Loucy (cell line): ENCODE measurements around the gene SLC39A8.
"Not testable (repeated sequence)": the region's sequence is repeated elsewhere in the genome, so short reads cannot be mapped to it uniquely, and the experiment has no call there.

Experiments used
- H2AFZ ChIP-seq: fragments of 200-600 bp; sonication (generic); 2 replicates; pipeline ENCODE4 v1.6.0; 2016; ENCODE audit warnings: antibody characterized with exemption, mild to moderate bottlenecking, low read length, moderate library complexity
- H3F3A ChIP-seq: fragments of 200-600 bp; 2 replicates; pipeline ENCODE4 v1.6.0; 2016; ENCODE audit warnings: antibody characterized with exemption, low read depth, mild to moderate bottlenecking
- H3K27me3 ChIP-seq: fragments of 200-600 bp; sonication (generic); 2 replicates; pipeline ENCODE4 v1.6.1; 2014; ENCODE audit warnings: low read length, mild to moderate bottlenecking; ENCODE audit not compliant: insufficient read depth, poor library complexity, severe bottlenecking
- H3K36me3 ChIP-seq: fragments of 200-600 bp; sonication (generic); 2 replicates; pipeline ENCODE4 v1.6.1; 2016; ENCODE audit warnings: low read length; ENCODE audit not compliant: insufficient read depth
- H3K4me1 ChIP-seq: fragments of 200-600 bp; sonication (generic); 2 replicates; pipeline ENCODE4 v1.5.1; 2014; ENCODE audit warnings: low read length, mild to moderate bottlenecking; ENCODE audit not compliant: insufficient read depth, poor library complexity, severe bottlenecking
- H3K4me2 ChIP-seq: fragments of 200-600 bp; sonication (generic); 2 replicates; pipeline ENCODE4 v1.6.0; 2014; ENCODE audit warnings: antibody characterized with exemption, low read length, low read depth, mild to moderate bottlenecking; ENCODE audit not compliant: poor library complexity, severe bottlenecking
- H3K4me3 ChIP-seq: fragments of 200-600 bp; sonication (generic); 2 replicates; pipeline ENCODE4 v1.5.1; 2014; ENCODE audit warnings: low read length, mild to moderate bottlenecking, mixed read lengths; ENCODE audit not compliant: poor library complexity, severe bottlenecking
- H3K79me2 ChIP-seq: fragments of 200-600 bp; sonication (generic); 2 replicates; pipeline ENCODE4 v1.6.1; 2014; ENCODE audit warnings: low read length; ENCODE audit not compliant: insufficient read depth
- H3K9ac ChIP-seq: fragments of 200-600 bp; sonication (generic); 2 replicates; pipeline ENCODE4 v1.6.0; 2014; ENCODE audit warnings: mild to moderate bottlenecking, low read depth, low read length, moderate library complexity; ENCODE audit not compliant: poor library complexity, severe bottlenecking
- H3K9me2 ChIP-seq: fragments of 200-600 bp; sonication (generic); replicated peaks from 2 replicates; pipeline ENCODE4 v1.6.1; 2016; ENCODE audit warnings: low read depth, low read length, mixed read lengths
- H3K9me3 ChIP-seq: fragments of 200-600 bp; sonication (generic); 2 replicates; pipeline ENCODE4 v1.6.1; 2014; ENCODE audit warnings: mild to moderate bottlenecking, antibody characterized with exemption, low read length, low read depth; ENCODE audit not compliant: insufficient read depth
- H4K20me1 ChIP-seq: fragments of 200-600 bp; sonication (generic); 2 replicates; pipeline ENCODE4 v1.6.0; 2014; ENCODE audit warnings: antibody characterized with exemption, low read length, mild to moderate bottlenecking; ENCODE audit not compliant: insufficient read depth, poor library complexity, severe bottlenecking
- EZH2phosphoT487 ChIP-seq: fragments of 200-600 bp; IDR thresholded peaks from 2 replicates; pipeline ENCODE4 v1.6.1; 2018; ENCODE audit warnings: antibody characterized with exemption, mild to moderate bottlenecking, moderate library complexity, borderline replicate concordance
- TF ChIP-seq, protein P1 (sequence below): fragments of 200-600 bp; sonication (generic); conservative IDR thresholded peaks from 2 replicates; pipeline ENCODE4 v1.5.1; 2014; ENCODE audit warnings: mild to moderate bottlenecking, antibody characterized with exemption, low read length

The SLC39A8 gene

DNA sequence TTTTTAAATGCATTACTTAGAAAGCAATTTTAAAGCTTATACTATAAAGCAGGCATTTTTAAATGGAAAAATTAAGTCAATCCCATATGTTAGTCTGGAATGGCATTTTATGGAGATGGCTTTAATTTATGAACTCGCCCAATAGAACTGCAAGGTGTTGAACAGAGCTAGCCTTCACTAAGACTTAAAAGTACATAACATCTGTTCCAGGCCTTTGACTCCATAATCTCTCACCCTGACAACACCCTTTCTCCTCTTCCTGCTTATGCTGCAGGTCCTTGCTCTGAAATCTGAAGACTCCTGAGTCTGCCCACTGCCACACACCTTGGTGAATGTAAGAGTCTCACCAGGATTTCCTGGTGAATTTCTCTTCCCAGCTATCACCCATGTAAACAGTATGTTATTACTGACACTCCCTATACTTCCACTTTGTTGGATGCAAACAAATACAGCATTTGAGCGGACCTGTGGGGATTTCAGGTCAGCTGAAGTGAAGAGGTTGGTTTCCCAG is 17.7 kb upstream of the SLC39A8 start:
- H3K9ac ChIP-seq: no peak overlapping the region
- no peaks in the 10 kb centered on the region for H3K4me1 ChIP-seq
- H3K9me3 ChIP-seq: no peaks in the 10 kb centered on the region
- H3K4me2 ChIP-seq: no peak overlapping the region
- no peaks in the 10 kb centered on the region for H4K20me1 ChIP-seq
- H3K4me3 ChIP-seq: no peak overlapping the region
- no peak for TF ChIP-seq EZH2phosphoT487
- TF ChIP-seq, protein P1, sequence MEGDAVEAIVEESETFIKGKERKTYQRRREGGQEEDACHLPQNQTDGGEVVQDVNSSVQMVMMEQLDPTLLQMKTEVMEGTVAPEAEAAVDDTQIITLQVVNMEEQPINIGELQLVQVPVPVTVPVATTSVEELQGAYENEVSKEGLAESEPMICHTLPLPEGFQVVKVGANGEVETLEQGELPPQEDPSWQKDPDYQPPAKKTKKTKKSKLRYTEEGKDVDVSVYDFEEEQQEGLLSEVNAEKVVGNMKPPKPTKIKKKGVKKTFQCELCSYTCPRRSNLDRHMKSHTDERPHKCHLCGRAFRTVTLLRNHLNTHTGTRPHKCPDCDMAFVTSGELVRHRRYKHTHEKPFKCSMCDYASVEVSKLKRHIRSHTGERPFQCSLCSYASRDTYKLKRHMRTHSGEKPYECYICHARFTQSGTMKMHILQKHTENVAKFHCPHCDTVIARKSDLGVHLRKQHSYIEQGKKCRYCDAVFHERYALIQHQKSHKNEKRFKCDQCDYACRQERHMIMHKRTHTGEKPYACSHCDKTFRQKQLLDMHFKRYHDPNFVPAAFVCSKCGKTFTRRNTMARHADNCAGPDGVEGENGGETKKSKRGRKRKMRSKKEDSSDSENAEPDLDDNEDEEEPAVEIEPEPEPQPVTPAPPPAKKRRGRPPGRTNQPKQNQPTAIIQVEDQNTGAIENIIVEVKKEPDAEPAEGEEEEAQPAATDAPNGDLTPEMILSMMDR: no peak
- H3K36me3 ChIP-seq: no peaks in the 10 kb centered on the region
- no peaks in the 10 kb centered on the region for H3K27me3 ChIP-seq
- H3F3A ChIP-seq: no peaks in the 10 kb centered on the region
- H3K79me2 ChIP-seq: no peaks in the 10 kb centered on the region
- no peak overlapping the region for H2AFZ ChIP-seq
- no peaks in the 10 kb centered on the region for H3K9me2 ChIP-seq

DNA sequence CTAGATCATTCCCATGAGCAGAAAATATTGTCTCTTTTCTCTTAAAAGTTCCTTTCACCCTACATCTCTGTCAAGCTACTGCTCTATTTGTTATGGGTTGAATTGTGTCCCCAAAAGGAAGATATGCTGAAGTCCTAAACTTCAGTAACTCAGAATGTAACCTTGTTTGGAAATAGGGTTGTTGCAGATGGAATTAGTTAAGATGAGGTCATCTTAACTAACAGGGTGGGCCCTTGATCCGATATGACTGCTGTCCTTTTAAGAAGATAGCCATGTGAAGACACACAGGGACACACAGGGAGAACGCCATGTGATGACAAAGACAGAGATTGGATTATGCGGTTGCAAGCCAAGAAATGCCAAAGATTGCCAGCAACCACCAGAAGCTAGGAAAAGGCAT is 12.8 kb upstream of the SLC39A8 start:
- Histone ChIP-seq H3K4me2 (no peak overlapping the region), H3K4me1 (no peaks in the 10 kb centered on the region), H2AFZ (no peak overlapping the region), H3K36me3 (no peaks in the 10 kb centered on the region), H3K9me3 (no peaks in the 10 kb centered on the region), H3K79me2 (no peaks in the 10 kb centered on the region), H3K9ac (no peak overlapping the region), H3K4me3 (no peak overlapping the region), H4K20me1 (no peaks in the 10 kb centered on the region), H3K9me2 (no peaks in the 10 kb centered on the region), H3K27me3 (no peaks in the 10 kb centered on the region), H3F3A (no peaks in the 10 kb centered on the region)
- TF ChIP-seq, protein P1: no peak
- no peak for TF ChIP-seq EZH2phosphoT487

DNA sequence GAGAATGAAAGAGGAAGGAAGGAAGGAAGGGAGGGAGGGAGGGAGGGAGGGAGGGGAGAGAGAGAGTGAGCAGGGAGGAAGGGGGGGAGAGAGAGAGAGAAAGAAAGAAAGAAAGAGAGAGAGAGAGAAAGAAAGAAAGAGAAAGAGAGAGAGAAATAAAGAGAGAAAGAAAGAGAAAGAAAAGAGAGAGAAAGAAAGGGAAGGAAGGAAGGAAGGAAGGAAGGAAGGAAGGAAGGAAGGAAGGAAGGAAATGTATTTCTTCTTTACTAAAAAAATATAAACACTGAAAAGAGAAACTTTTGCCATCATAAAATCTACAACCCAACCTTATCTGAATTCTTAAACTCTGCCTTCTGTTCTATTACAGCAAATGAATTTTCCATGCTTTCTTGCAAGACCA is 12.4 kb upstream of the SLC39A8 start:
- H3K79me2 ChIP-seq, H3F3A ChIP-seq, H3K4me1 ChIP-seq, H3K4me2 ChIP-seq, H3K9me2 ChIP-seq, H3K36me3 ChIP-seq, H3K9me3 ChIP-seq, H3K9ac ChIP-seq, H3K27me3 ChIP-seq, H3K4me3 ChIP-seq, H2AFZ ChIP-seq, H4K20me1 ChIP-seq: not testable (repeated sequence)

GRCh38 chr4:102356562-102357202 is 11.4 kb upstream of the SLC39A8 start:
- Histone ChIP-seq H3K4me2 (no peak overlapping the region), H3K4me1 (no peaks in the 10 kb centered on the region), H3F3A (no peaks in the 10 kb centered on the region), H3K4me3 (no peak overlapping the region), H3K36me3 (no peaks in the 10 kb centered on the region), H3K9me3 (no peaks in the 10 kb centered on the region), H3K9me2 (no peaks in the 10 kb centered on the region), H4K20me1 (no peaks in the 10 kb centered on the region), H2AFZ (no peak overlapping the region), H3K27me3 (no peaks in the 10 kb centered on the region), H3K79me2 (no peaks in the 10 kb centered on the region), H3K9ac (no peak overlapping the region)
- TF ChIP-seq, protein P1: no peak
- no peak for TF ChIP-seq EZH2phosphoT487
